ENCODE data around the gene MDGA2. TPM values are rescaled to one million over a fixed set of nuclear protein-coding genes. Genes with fewer than 3 reads are reported as not detected.
A peak's percentile ranks its signal among the peaks of the same experiment; 100 is the strongest.

The MDGA2 gene
- under 1 TPM in 3 of 6 experiments, not detected in 3; 0.17 to 0.53 (median 0.27) TPM for total RNA-seq
- long read RNA-seq: 0 reads

- ATAC-seq (peak in 3 of 4 donors; percentile 24 to 53 (median 43)), DNase-seq (peak in 2 of 3 donors; percentile 24 to 54)
- H3K36me3 ChIP-seq: no peaks in the 10 kb centered on the region
- intact Hi-C loops (cut with DNase I): no loop called here
- peaks cover 0 to 10% (median 0%) of the 10 kb centered on the region in 4 donors for H3K4me1 ChIP-seq
- no peak for TF ChIP-seq CTCF (IDR thresholded peaks at IDR 0.05)
- TF ChIP-seq POLR2A (IDR thresholded peaks at IDR 0.05): no peak
- peak within 1 kb of the TSS in 1 of 3 donors; percentile 21 for H3K4me3 ChIP-seq
- H3K27me3 ChIP-seq: peaks cover 0 to 20% of the 10 kb centered on the region in 2 donors
- no peak within 1 kb of the TSS for H3K27ac ChIP-seq
- no peaks in the 10 kb centered on the region for H3K9me3 ChIP-seq
- 5% methylated on average over 41 of the region's 90 CpGs for WGBS (ENCODE audit: insufficient coverage, low coverage, low lambda C conversion rate, missing lambda C conversion rate)
Measured at GRCh38 chr14:47675466-47676314, at the start of gene MDGA2. Gene MDGA2 (minus strand): TSS chr14:47675605.

- Histone ChIP-seq H3K36me3 (no peaks in the 10 kb centered on the region), H3K9me3 (no peaks in the 10 kb centered on the region), H3K27ac (no peak overlapping the region), H3K4me3 (no peak overlapping the region), H3K4me1 (no peaks in the 10 kb centered on the region), H3K27me3 (no peaks in the 10 kb centered on the region)
- no peak for ATAC-seq
- TF ChIP-seq CTCF (IDR thresholded peaks at IDR 0.05): no peak
- TF ChIP-seq POLR2A (IDR thresholded peaks at IDR 0.05): no peak
- no peak for DNase-seq
- WGBS (ENCODE audit: insufficient coverage, low coverage, low lambda C conversion rate, missing lambda C conversion rate): 59% methylated on average over 2 of the region's 2 CpGs
- intact Hi-C loops (cut with DNase I): no loop called here
Measured at GRCh38 chr14:47722929-47723693, 47.7 kb upstream of the MDGA2 start.

DNA sequence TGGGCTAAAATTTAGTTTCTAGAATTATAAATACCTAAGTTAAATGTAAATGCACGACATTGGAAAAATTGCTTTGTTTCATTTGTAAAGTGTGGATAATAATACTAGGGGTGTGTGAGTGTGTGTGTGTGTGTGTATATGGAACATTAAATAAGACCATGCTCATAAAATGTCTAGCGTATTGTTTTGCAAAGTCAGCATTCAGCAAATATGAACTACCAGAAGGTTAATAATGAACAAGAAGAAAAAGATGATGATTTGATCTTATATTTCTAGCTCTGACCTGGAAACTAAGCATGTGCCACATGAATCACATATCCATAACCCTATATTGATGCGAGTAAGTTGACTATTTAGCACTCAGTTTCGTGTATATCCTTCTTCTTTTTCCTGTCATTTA lies 44.9 kb upstream of the MDGA2 start:
- TF ChIP-seq CTCF (IDR thresholded peaks at IDR 0.05): no peak
- no peak for TF ChIP-seq POLR2A (IDR thresholded peaks at IDR 0.05)
- Histone ChIP-seq H3K4me3 (no peak overlapping the region), H3K36me3 (no peaks in the 10 kb centered on the region), H3K4me1 (no peaks in the 10 kb centered on the region), H3K27ac (no peak overlapping the region), H3K27me3 (no peaks in the 10 kb centered on the region), H3K9me3 (no peaks in the 10 kb centered on the region)
- 57% methylated on average over 4 of the region's 4 CpGs for WGBS (ENCODE audit: insufficient coverage, low coverage, low lambda C conversion rate, missing lambda C conversion rate)
- intact Hi-C loops (cut with DNase I): no loop called here
- DNase-seq: no peak
- no peak for ATAC-seq

DNA sequence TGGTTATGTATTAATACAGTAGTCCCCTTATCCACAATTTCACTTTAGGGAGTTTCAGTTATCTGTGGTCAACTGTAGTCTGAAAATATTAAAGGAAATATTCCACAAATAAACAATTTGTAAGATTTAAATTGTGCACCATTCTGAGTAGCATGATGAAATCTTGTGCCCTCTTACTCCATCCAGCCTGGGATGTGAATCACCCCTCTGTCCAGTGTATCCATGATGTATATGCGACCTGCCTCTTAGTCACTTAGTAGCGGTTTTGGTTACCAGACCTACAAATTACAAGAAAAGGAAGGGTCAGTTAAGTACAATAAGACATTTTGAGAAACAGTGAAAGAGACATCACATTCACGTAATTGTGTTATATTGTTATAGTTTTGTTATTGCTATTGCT lies 39.9 kb upstream of the MDGA2 start:
- ATAC-seq (no peak), DNase-seq (no peak)
- no peak overlapping the region for H3K4me3 ChIP-seq
- WGBS (ENCODE audit: insufficient coverage, low coverage, low lambda C conversion rate, missing lambda C conversion rate): 59% methylated on average over 3 of the region's 3 CpGs
- TF ChIP-seq CTCF (IDR thresholded peaks at IDR 0.05): no peak
- no peaks in the 10 kb centered on the region for H3K36me3 ChIP-seq
- no peaks in the 10 kb centered on the region for H3K4me1 ChIP-seq
- H3K27ac ChIP-seq: no peak overlapping the region
- H3K27me3 ChIP-seq: no peaks in the 10 kb centered on the region
- intact Hi-C loops (cut with DNase I): no loop called here
- H3K9me3 ChIP-seq: no peaks in the 10 kb centered on the region

All from right lobe of liver (tissue), 6 donors.